ENCODE measurements around the gene MAD1L1. TPM values are rescaled to one million over a fixed set of nuclear protein-coding genes. Genes with fewer than 3 reads are reported as not detected.

The MAD1L1 gene
- total RNA-seq, 2 donors from 2014 or later = 81.3 to 115 TPM

- H3K27me3 Mint-ChIP-seq = no peaks in the 10 kb centered on the region
- DNase-seq (no peak), ATAC-seq (no peak)
- H3K27ac Mint-ChIP-seq = no peak overlapping the region
- no peaks in the 10 kb centered on the region for H3K36me3 Mint-ChIP-seq (ENCODE audit: low read depth)
- H3K4me3 Mint-ChIP-seq = no peak overlapping the region
- no peaks in the 10 kb centered on the region for H3K9me3 ChIP-seq (ENCODE audit: control insufficient read depth, low read length, poor library complexity, severe bottlenecking)
- H3K4me1 Mint-ChIP-seq = no peaks in the 10 kb centered on the region
These were observed 81.5 kb downstream of the MAD1L1 start for GRCh38 chr7:2151237-2151636.

GRCh38 chr7:2150445-2150815, 82.3 kb downstream of the MAD1L1 start:
- ATAC-seq (no peak), DNase-seq (no peak)
- no peak overlapping the region for H3K4me3 Mint-ChIP-seq
- H3K27ac Mint-ChIP-seq = no peak overlapping the region
- H3K4me1 Mint-ChIP-seq = no peaks in the 10 kb centered on the region
- H3K36me3 Mint-ChIP-seq (ENCODE audit: low read depth) = no peaks in the 10 kb centered on the region
- no peaks in the 10 kb centered on the region for H3K27me3 Mint-ChIP-seq
- H3K9me3 ChIP-seq (ENCODE audit: control insufficient read depth, low read length, poor library complexity, severe bottlenecking) = no peaks in the 10 kb centered on the region

GRCh38 chr7:2149672-2150444, 82.9 kb downstream of the MAD1L1 start:
- DNase-seq = no peak
- H3K9me3 ChIP-seq (ENCODE audit: control insufficient read depth, low read length, poor library complexity, severe bottlenecking) = no peaks in the 10 kb centered on the region
- Mint-ChIP-seq H3K4me1 (no peaks in the 10 kb centered on the region), H3K36me3 (ENCODE audit: low read depth) (no peaks in the 10 kb centered on the region), H3K4me3 (no peak overlapping the region), H3K27ac (no peak overlapping the region), H3K27me3 (no peaks in the 10 kb centered on the region)
- no peak for ATAC-seq

GRCh38 chr7:2148814-2149213, 83.9 kb downstream of the MAD1L1 start:
- no peak overlapping the region for H3K4me3 Mint-ChIP-seq
- no peaks in the 10 kb centered on the region for H3K9me3 ChIP-seq (ENCODE audit: control insufficient read depth, low read length, poor library complexity, severe bottlenecking)
- ATAC-seq (no peak), DNase-seq (no peak)
- no peaks in the 10 kb centered on the region for H3K4me1 Mint-ChIP-seq
- H3K27ac Mint-ChIP-seq = no peak overlapping the region
- H3K27me3 Mint-ChIP-seq = no peaks in the 10 kb centered on the region
- no peaks in the 10 kb centered on the region for H3K36me3 Mint-ChIP-seq (ENCODE audit: low read depth)

GRCh38 chr7:2148189-2148588, 84.6 kb downstream of the MAD1L1 start:
- H3K27ac Mint-ChIP-seq = no peak overlapping the region
- no peaks in the 10 kb centered on the region for H3K9me3 ChIP-seq (ENCODE audit: control insufficient read depth, low read length, poor library complexity, severe bottlenecking)
- H3K4me3 Mint-ChIP-seq = no peak overlapping the region
- H3K27me3 Mint-ChIP-seq = no peaks in the 10 kb centered on the region
- DNase-seq (no peak), ATAC-seq (no peak)
- H3K36me3 Mint-ChIP-seq (ENCODE audit: low read depth) = no peaks in the 10 kb centered on the region
- H3K4me1 Mint-ChIP-seq = no peaks in the 10 kb centered on the region

GRCh38 chr7:2146676-2147472, 85.9 kb downstream of the MAD1L1 start:
- H3K4me1 Mint-ChIP-seq = no peaks in the 10 kb centered on the region
- no peaks in the 10 kb centered on the region for H3K36me3 Mint-ChIP-seq (ENCODE audit: low read depth)
- ATAC-seq = no peak
- H3K4me3 Mint-ChIP-seq = no peak overlapping the region
- no peak for DNase-seq
- H3K27ac Mint-ChIP-seq = no peak overlapping the region
- no peaks in the 10 kb centered on the region for H3K9me3 ChIP-seq (ENCODE audit: control insufficient read depth, low read length, poor library complexity, severe bottlenecking)
- no peaks in the 10 kb centered on the region for H3K27me3 Mint-ChIP-seq

- H3K27ac Mint-ChIP-seq = no peak overlapping the region
- H3K36me3 Mint-ChIP-seq (ENCODE audit: low read depth) = no peaks in the 10 kb centered on the region
- H3K9me3 ChIP-seq (ENCODE audit: control insufficient read depth, low read length, poor library complexity, severe bottlenecking) = no peaks in the 10 kb centered on the region
- H3K4me3 Mint-ChIP-seq = no peak overlapping the region
- H3K27me3 Mint-ChIP-seq = no peaks in the 10 kb centered on the region
- no peaks in the 10 kb centered on the region for H3K4me1 Mint-ChIP-seq
- DNase-seq = no peak
- ATAC-seq = no peak
These were observed 86.7 kb downstream of the MAD1L1 start for GRCh38 chr7:2145835-2146580.

GRCh38 chr7:2144926-2145325, 87.8 kb downstream of the MAD1L1 start:
- DNase-seq (no peak), ATAC-seq (no peak)
- no peak overlapping the region for H3K4me3 Mint-ChIP-seq
- peaks cover 3% of the 10 kb centered on the region for H3K4me1 Mint-ChIP-seq
- H3K27me3 Mint-ChIP-seq = no peaks in the 10 kb centered on the region
- no peaks in the 10 kb centered on the region for H3K36me3 Mint-ChIP-seq (ENCODE audit: low read depth)
- H3K27ac Mint-ChIP-seq = no peak overlapping the region
- no peaks in the 10 kb centered on the region for H3K9me3 ChIP-seq (ENCODE audit: control insufficient read depth, low read length, poor library complexity, severe bottlenecking)

- Mint-ChIP-seq H3K4me3 (no peak overlapping the region), H3K27ac (no peak overlapping the region), H3K4me1 (peaks cover 3% of the 10 kb centered on the region), H3K27me3 (no peaks in the 10 kb centered on the region), H3K36me3 (ENCODE audit: low read depth) (no peaks in the 10 kb centered on the region)
- DNase-seq (no peak), ATAC-seq (no peak)
- H3K9me3 ChIP-seq (ENCODE audit: control insufficient read depth, low read length, poor library complexity, severe bottlenecking) = no peaks in the 10 kb centered on the region
These were observed 88.7 kb downstream of the MAD1L1 start for GRCh38 chr7:2143981-2144595.

GRCh38 chr7:2143450-2143849, 89.3 kb downstream of the MAD1L1 start:
- no peaks in the 10 kb centered on the region for H3K9me3 ChIP-seq (ENCODE audit: control insufficient read depth, low read length, poor library complexity, severe bottlenecking)
- H3K27me3 Mint-ChIP-seq = no peaks in the 10 kb centered on the region
- ATAC-seq (no peak), DNase-seq (no peak)
- H3K36me3 Mint-ChIP-seq (ENCODE audit: low read depth) = no peaks in the 10 kb centered on the region
- peaks cover 5% of the 10 kb centered on the region for H3K4me1 Mint-ChIP-seq
- no peak overlapping the region for H3K4me3 Mint-ChIP-seq
- H3K27ac Mint-ChIP-seq = no peak overlapping the region

GRCh38 chr7:2142386-2142785, 90.4 kb downstream of the MAD1L1 start:
- DNase-seq = no peak
- Mint-ChIP-seq H3K27ac (no peak overlapping the region), H3K36me3 (ENCODE audit: low read depth) (no peaks in the 10 kb centered on the region), H3K4me3 (no peak overlapping the region), H3K4me1 (peaks cover 9% of the 10 kb centered on the region), H3K27me3 (no peaks in the 10 kb centered on the region)
- no peaks in the 10 kb centered on the region for H3K9me3 ChIP-seq (ENCODE audit: control insufficient read depth, low read length, poor library complexity, severe bottlenecking)
- ATAC-seq = no peak

GRCh38 chr7:2141651-2142050, 91.1 kb downstream of the MAD1L1 start:
- no peaks in the 10 kb centered on the region for H3K9me3 ChIP-seq (ENCODE audit: control insufficient read depth, low read length, poor library complexity, severe bottlenecking)
- ATAC-seq (no peak), DNase-seq (no peak)
- peaks cover 9% of the 10 kb centered on the region for H3K4me1 Mint-ChIP-seq
- H3K27me3 Mint-ChIP-seq = no peaks in the 10 kb centered on the region
- H3K27ac Mint-ChIP-seq = no peak overlapping the region
- no peaks in the 10 kb centered on the region for H3K36me3 Mint-ChIP-seq (ENCODE audit: low read depth)
- no peak overlapping the region for H3K4me3 Mint-ChIP-seq

- no peak for DNase-seq
- H3K27me3 Mint-ChIP-seq = no peaks in the 10 kb centered on the region
- no peak overlapping the region for H3K4me3 Mint-ChIP-seq
- no peak overlapping the region for H3K27ac Mint-ChIP-seq
- H3K36me3 Mint-ChIP-seq (ENCODE audit: low read depth) = no peaks in the 10 kb centered on the region
- H3K9me3 ChIP-seq (ENCODE audit: control insufficient read depth, low read length, poor library complexity, severe bottlenecking) = no peaks in the 10 kb centered on the region
- H3K4me1 Mint-ChIP-seq = peaks cover 9% of the 10 kb centered on the region
- no peak for ATAC-seq
These were observed 91.7 kb downstream of the MAD1L1 start for GRCh38 chr7:2141021-2141410.

All from T-helper 17 cell (primary cell).